H1 (cell line): ENCODE measurements around the gene ATCAY. TPM values are rescaled to one million over a fixed set of nuclear protein-coding genes. Genes with fewer than 3 reads are reported as not detected.
A peak's percentile ranks its signal among the peaks of the same experiment; 100 is the strongest.

Source experiments
- CTCF ChIA-PET: fragments of 300-600 bp; sonication (Branson Sonifier 250); formaldehyde crosslinking; loops from one replicate; lab custom pipeline; 2021; ENCODE audit not compliant: partially characterized antibody; lab: Charles Lee
- POLR2A ChIA-PET: fragments of 300-600 bp; sonication (Branson Sonifier 250); formaldehyde crosslinking; loops from one replicate; lab custom pipeline; 2021; ENCODE audit warnings: inconsistent platforms; ENCODE audit not compliant: partially characterized antibody; lab: Charles Lee
- DNase-seq, 2 experiments: peaks; one replicate each; pipeline versions ENCODE4 v3.0.0 to v3.0.0-alpha.2; 2010 to 2022; ENCODE audit warnings: low spot score in 2 of 2, low read depth in 1 of 2, mixed read lengths in 1 of 2
- FAIRE-seq: peaks from 2 replicates; lab custom pipeline; 2011; peaks lifted over from hg19 to GRCh38; lab: Jason Lieb, UNC
- H2AFZ ChIP-seq: 2 replicates; pipeline ENCODE4 v1.8.1; 2012; ENCODE audit warnings: low read length, inconsistent platforms
- H2AK5ac ChIP-seq: 2 replicates; pipeline ENCODE4 v1.6.1; 2013; ENCODE audit warnings: low read depth, low read length
- H2BK120ac ChIP-seq: replicated peaks from 2 replicates; pipeline ENCODE3; 2013; ENCODE audit warnings: low read depth, low read length, inconsistent platforms
- H2BK12ac ChIP-seq: 2 replicates; pipeline ENCODE4 v1.6.1; 2013; ENCODE audit warnings: low read depth, low read length
- H2BK15ac ChIP-seq: 2 replicates; pipeline ENCODE4 v1.6.1; 2013; ENCODE audit warnings: low read length
- H2BK20ac ChIP-seq: 2 replicates; pipeline ENCODE4 v1.6.1; 2013; ENCODE audit warnings: low read length
- H2BK5ac ChIP-seq: 2 replicates; pipeline ENCODE4 v1.6.1; 2013; ENCODE audit warnings: low read depth, low read length
- H3K14ac ChIP-seq: 2 replicates; pipeline ENCODE4 v1.6.1; 2013; ENCODE audit warnings: inconsistent platforms; ENCODE audit not compliant: insufficient read length
- H3K18ac ChIP-seq: 2 replicates; pipeline ENCODE4 v1.6.1; 2013; ENCODE audit warnings: low read length; ENCODE audit errors: extremely low read depth
- H3K23ac ChIP-seq: 2 replicates; pipeline ENCODE4 v1.6.1; 2013; ENCODE audit warnings: inconsistent platforms; ENCODE audit not compliant: insufficient read length
- H3K23me2 ChIP-seq: 2 replicates; pipeline ENCODE4 v1.6.1; 2013; ENCODE audit warnings: low read depth, low read length
- H3K27ac ChIP-seq: 2 replicates; pipeline ENCODE4 v1.6.1; 2011; ENCODE audit warnings: low read depth, low read length, inconsistent platforms
- H3K27me3 ChIP-seq, 4 experiments: replicated peaks in 1 of 4; 1 replicate in 1 of 4; 2 replicates in 3 of 4; pipeline versions ENCODE4 v1.6.1 to v1.8.1; 2011 to 2013; ENCODE audit warnings: low read length in 3 of 4, mild to moderate bottlenecking in 3 of 4, inconsistent platforms in 2 of 4, mixed read lengths in 2 of 4, moderate library complexity in 1 of 4; ENCODE audit not compliant: control insufficient read depth in 3 of 4, insufficient read depth in 3 of 4; ENCODE audit errors: extremely low read depth in 1 of 4
- H3K36me3 ChIP-seq, 4 experiments: 2 replicates each; pipeline versions ENCODE4 v1.6.1 to v1.8.1; 2011 to 2013; ENCODE audit warnings: mild to moderate bottlenecking in 4 of 4, low read length in 3 of 4, moderate library complexity in 2 of 4, control low read depth in 1 of 4, inconsistent platforms in 1 of 4; ENCODE audit not compliant: insufficient read depth in 4 of 4, control insufficient read depth in 2 of 4
- H3K4ac ChIP-seq: replicated peaks from 2 replicates; pipeline ENCODE3; 2013; ENCODE audit warnings: low read length, low read depth, mixed read lengths, inconsistent platforms; ENCODE audit not compliant: insufficient read length
- H3K4me1 ChIP-seq, 4 experiments: replicated peaks in 1 of 4; 1 replicate in 1 of 4; 2 replicates in 3 of 4; pipeline versions ENCODE4 v1.6.1 to v1.8.1; 2011 to 2013; ENCODE audit warnings: low read length in 3 of 4, inconsistent platforms in 2 of 4, mixed read lengths in 1 of 4; ENCODE audit not compliant: insufficient read depth in 4 of 4, control insufficient read depth in 3 of 4
- H3K4me2 ChIP-seq, 2 experiments: 2 replicates each; pipeline versions ENCODE4 v1.6.1 to v1.8.1; 2011 to 2013; ENCODE audit warnings: low read depth in 2 of 2, low read length in 2 of 2, control low read depth in 1 of 2, inconsistent platforms in 1 of 2, mild to moderate bottlenecking in 1 of 2; ENCODE audit not compliant: insufficient read depth in 1 of 2
- H3K4me3 ChIP-seq, 4 experiments: fragments of 200-600, 300-600 bp in 1 of 4; sonication (generic), shearing (Covaris generic), sonication (Bioruptor Twin) in 1 of 4; 2 replicates each; pipeline versions ENCODE4 v1.5.1 to v1.8.1; 2011 to 2016; ENCODE audit warnings: low read length in 4 of 4, low read depth in 3 of 4, control low read depth in 2 of 4, inconsistent platforms in 2 of 4, mild to moderate bottlenecking in 2 of 4, mixed read lengths in 1 of 4, moderate library complexity in 1 of 4; ENCODE audit not compliant: insufficient read depth in 2 of 4; ENCODE audit errors: extremely low read depth in 1 of 4
- H3K56ac ChIP-seq: replicated peaks from 2 replicates; pipeline ENCODE3; 2013; ENCODE audit warnings: low read depth, mild to moderate bottlenecking, mixed read lengths, low read length, inconsistent platforms; ENCODE audit not compliant: insufficient read length
- H3K79me1 ChIP-seq: 2 replicates; pipeline ENCODE4 v1.6.1; 2013; ENCODE audit warnings: low read depth, low read length, control low read depth
- H3K79me2 ChIP-seq, 2 experiments: 2 replicates each; pipeline versions ENCODE4 v1.6.1 to v1.8.1; 2012 to 2013; ENCODE audit warnings: low read length in 2 of 2, mild to moderate bottlenecking in 2 of 2, inconsistent platforms in 1 of 2; ENCODE audit not compliant: insufficient read depth in 2 of 2, control insufficient read depth in 1 of 2
- H3K9ac ChIP-seq, 4 experiments: replicated peaks in 1 of 4; 1 replicate in 1 of 4; 2 replicates in 3 of 4; pipeline versions ENCODE4 v1.6.1 to v1.8.1; 2011 to 2013; ENCODE audit warnings: low read depth in 3 of 4, low read length in 3 of 4, control low read depth in 2 of 4, mild to moderate bottlenecking in 2 of 4, moderate library complexity in 2 of 4, inconsistent platforms in 1 of 4; ENCODE audit errors: extremely low read depth in 1 of 4
- H3K9me3 ChIP-seq, 2 experiments: 2 replicates each; pipeline versions ENCODE4 v1.6.1 to v1.8.1; 2012 to 2013; ENCODE audit warnings: mild to moderate bottlenecking in 2 of 2, moderate library complexity in 2 of 2, control low read depth in 1 of 2, inconsistent platforms in 1 of 2, low read depth in 1 of 2, low read length in 1 of 2, mixed read lengths in 1 of 2; ENCODE audit not compliant: insufficient read depth in 2 of 2
- H4K20me1 ChIP-seq, 2 experiments: replicated peaks in 1 of 2; 2 replicates each; pipeline versions ENCODE3 to v1.8.1; 2011 to 2013; ENCODE audit warnings: inconsistent platforms in 2 of 2, low read length in 2 of 2, mild to moderate bottlenecking in 1 of 2; ENCODE audit not compliant: insufficient read depth in 2 of 2, control insufficient read depth in 1 of 2
- H4K5ac ChIP-seq: 2 replicates; pipeline ENCODE4 v1.6.1; 2013; ENCODE audit warnings: low read length, low read depth, mixed read lengths, inconsistent platforms; ENCODE audit not compliant: insufficient read length
- H4K8ac ChIP-seq: 2 replicates; pipeline ENCODE4 v1.8.0; 2013; ENCODE audit warnings: mild to moderate bottlenecking, moderate library complexity, low read length, inconsistent platforms; ENCODE audit not compliant: insufficient read depth; ENCODE audit errors: extremely low read depth
- H4K91ac ChIP-seq: replicated peaks from 2 replicates; pipeline ENCODE3; 2013; ENCODE audit warnings: low read length, mixed read lengths, inconsistent platforms; ENCODE audit not compliant: insufficient read length
- ASH2L ChIP-seq: fragments of 200-600, 300-600 bp; sonication (generic); IDR thresholded peaks from one replicate; pipeline ENCODE4 v1.7.1; 2017; ENCODE audit warnings: low read length
- EP300 ChIP-seq, 2 experiments: IDR thresholded peaks; 1 replicate in 1 of 2; 2 replicates in 1 of 2; pipeline ENCODE4 v1.6.1; 2011 to 2012; ENCODE audit warnings: low read depth in 2 of 2, low read length in 2 of 2, mild to moderate bottlenecking in 2 of 2, borderline replicate concordance in 1 of 2, inconsistent platforms in 1 of 2, moderate library complexity in 1 of 2
- JUN ChIP-seq: IDR thresholded peaks from 2 replicates; pipeline ENCODE4 v1.6.1; 2011; ENCODE audit warnings: low read depth, mild to moderate bottlenecking, improper control_type of control experiment, low read length
- POLR2AphosphoS5 ChIP-seq: IDR thresholded peaks from 2 replicates; pipeline ENCODE4 v1.6.1; 2011; ENCODE audit warnings: low read depth, low read length
- SAP30 ChIP-seq: fragments of 300-600 bp; sonication (generic); IDR thresholded peaks from 2 replicates; pipeline ENCODE4 v1.7.1; 2012; ENCODE audit warnings: low read length, moderate library complexity, mild to moderate bottlenecking, inconsistent platforms; ENCODE audit not compliant: insufficient read depth, insufficient replicate concordance
- SIRT6 ChIP-seq: IDR thresholded peaks from one replicate; pipeline ENCODE4 v1.7.1; 2012; ENCODE audit warnings: low read length, inconsistent platforms
- SP2 ChIP-seq: IDR thresholded peaks from 2 replicates; pipeline ENCODE4 v1.6.1; 2012; ENCODE audit warnings: mild to moderate bottlenecking, low read length, inconsistent platforms
- TBP ChIP-seq: IDR thresholded peaks from 2 replicates; pipeline ENCODE4 v1.6.1; 2011; ENCODE audit warnings: low read depth, low read length, improper control_type of control experiment
- WGBS, 2 experiments: shearing (Covaris generic) in 1 of 2; methylation state at CpG; one replicate each; pipeline versions ENCODE4 v1.1.6 to v1.1.7; 2013 to 2015; ENCODE audit warnings: low lambda C conversion rate in 2 of 2, mixed read lengths in 2 of 2, inconsistent platforms in 1 of 2, low coverage in 1 of 2, missing lambda C conversion rate in 1 of 2; ENCODE audit not compliant: insufficient replicate concordance in 2 of 2, insufficient coverage in 1 of 2, insufficient read length in 1 of 2; ENCODE audit errors: extremely low coverage in 1 of 2, missing lambda C conversion rate in 1 of 2; 5-methylcytosine and 5-hydroxymethylcytosine counted together
- polyA plus RNA-seq, 7 experiments: library from polyadenylated mRNA; depleted of rRNA in 3 of 7; stranded (reverse) in 5 of 7; unstranded in 2 of 7; fragments of >200 nt in 5 of 7; fragments of 200-250 nt in 2 of 7; gene quantifications; 1 replicate in 5 of 7; 2 replicates in 1 of 7; 4 replicates in 1 of 7; pipeline versions ENCODE4 v1.2.1 to v1.2.3, GENCODE V29; 2011 to 2013; ENCODE audit warnings: missing spikeins in 2 of 7, mixed read lengths in 2 of 7
- total RNA-seq: library from RNA; stranded (reverse); fragmentation: NEBNext Ultra II Directional; extraction: Animal tissue kit (Norgen Biotek cat#: 25700); gene quantifications from 2 replicates; pipeline ENCODE4 v1.2.1, GENCODE V29; 2021

The ATCAY gene
- total and polyA plus RNA-seq, 2 of the 8 experiments (the other 6 are each of a cell fraction or from before 2014, with no cell fraction given): 24.4 to 33.8 TPM

DNA sequence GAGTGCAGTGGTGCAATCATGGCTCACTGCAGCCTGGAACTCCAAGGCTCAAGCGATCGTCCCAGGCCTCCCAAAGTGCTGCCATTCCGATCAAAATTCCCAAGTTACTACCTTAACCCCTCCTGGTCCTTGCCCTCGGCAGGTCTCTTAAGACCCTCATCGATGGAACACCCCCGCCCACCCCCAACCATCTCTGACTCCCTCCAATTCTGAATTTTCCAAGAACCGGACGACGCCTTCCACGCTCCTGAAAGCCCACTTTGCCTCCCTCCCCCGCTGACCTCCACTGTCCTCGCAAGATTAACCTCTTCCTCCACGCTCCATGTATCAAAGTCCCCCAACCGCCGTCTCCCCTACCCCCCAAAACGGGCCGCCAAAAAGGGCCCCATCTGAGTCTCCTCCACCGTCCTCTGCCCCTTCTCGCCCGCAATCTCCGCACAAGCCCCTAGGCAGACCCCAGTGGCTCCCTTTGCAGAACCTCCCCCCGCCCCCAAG, 89.9 kb downstream of the ATCAY start:
- H2AK5ac ChIP-seq: 0 out of 2 replicates have a peak overlapping the region, but pooled peaks have one; percentile 77
- CTCF ChIA-PET: interaction anchor here (0.6 to 1.2 kb wide), 2 partner anchors 17 to 93 kb away, joined by 3 to 6 read pairs; no protein-coding TSS in a partner anchor

More for the DNA sequence above, 89.9 kb downstream of the ATCAY start:
- H3K79me1 ChIP-seq: peaks cover 2% of the 10 kb centered on the region; the same call in 1 of the 2 replicates
- H3K4ac ChIP-seq: no peak overlapping the region
- no peak for TF ChIP-seq SAP30
- no peak for TF ChIP-seq EP300 (IDR thresholded peaks at IDR 0.05; ENCODE audit: borderline replicate concordance in 1 of 2, low read depth in 2 of 2, low read length in 2 of 2)
- TF ChIP-seq ASH2L: no peak
- TF ChIP-seq SP2: no peak
- TF ChIP-seq JUN: no peak
- TF ChIP-seq TBP: no peak
- no peak for TF ChIP-seq POLR2AphosphoS5
- no peak for TF ChIP-seq SIRT6
- H3K14ac ChIP-seq: no peak overlapping the region
- peak overlapping the region; percentile 78; the same call in 1 of the 2 replicates for H3K27ac ChIP-seq
- POLR2A ChIA-PET: interaction anchor here (0.8 to 24.8 kb wide), 16 partner anchors 10 to 164 kb away, joined by 3 to 870 read pairs (median 5); partner anchors contain the start of genes EEF2 and NMRK2
- no peak overlapping the region for H4K91ac ChIP-seq
- H3K79me2 ChIP-seq: peaks cover 8 to 42% of the 10 kb centered on the region in 2 experiments; a peak in 3 of 4 replicates
- no peak overlapping the region for H3K23ac ChIP-seq
- H4K20me1 ChIP-seq: peaks cover 14 to 22% of the 10 kb centered on the region in 2 experiments
- H2BK120ac ChIP-seq: no peak overlapping the region
- no peak overlapping the region for H2BK20ac ChIP-seq
- H3K4me3 ChIP-seq: peak overlapping the region; percentile 69 to 92 (median 75)
- WGBS, 2 experiments: 3% methylated on average over 11 of the region's 22 CpGs; no CpG with 5 or more reads in 1 of the 2 experiments
- H3K9ac ChIP-seq: peak overlapping the region; percentile 82 to 87 (median 84)
- peak overlapping the region; percentile 88 to 92 for H3K4me2 ChIP-seq
- H3K4me1 ChIP-seq: peaks cover 2 to 14% (median 6%) of the 10 kb centered on the region in 4 experiments; a peak in 6 of 7 replicates
- no peaks in the 10 kb centered on the region for H3K27me3 ChIP-seq
- peaks cover 7 to 28% (median 16%) of the 10 kb centered on the region in 4 experiments; a peak in 7 of 8 replicates for H3K36me3 ChIP-seq
- peaks cover 7% of the 10 kb centered on the region; the same call in 1 of the 2 replicates for H3K23me2 ChIP-seq
- peak overlapping the region; percentile 64 for H3K56ac ChIP-seq
- H2AFZ ChIP-seq: no peak overlapping the region
- no peak overlapping the region for H2BK5ac ChIP-seq
- no peak overlapping the region; the same call in 1 of the 2 replicates for H3K18ac ChIP-seq
- H3K9me3 ChIP-seq: no peaks in the 10 kb centered on the region
- no peak overlapping the region for H4K5ac ChIP-seq
- DNase-seq: no peak
- no peak overlapping the region; the same call in 1 of the 2 replicates for H2BK12ac ChIP-seq
- H4K8ac ChIP-seq: peak overlapping the region; percentile 94
- H2BK15ac ChIP-seq: no peak overlapping the region
- no peak for FAIRE-seq
